ENCODE results near the gene PDE4A. TPM values are rescaled to one million over a fixed set of nuclear protein-coding genes. Genes with fewer than 3 reads are reported as not detected.
"Not testable (repeated sequence)": the region's sequence is repeated elsewhere in the genome, so short reads cannot be mapped to it uniquely, and the experiment has no call there.

The PDE4A gene
- total and polyA plus RNA-seq, 2 donors (not counting 3 experiments of a cell fraction or from before 2014, with no cell fraction given): 3.8 to 10.0 TPM

DNA sequence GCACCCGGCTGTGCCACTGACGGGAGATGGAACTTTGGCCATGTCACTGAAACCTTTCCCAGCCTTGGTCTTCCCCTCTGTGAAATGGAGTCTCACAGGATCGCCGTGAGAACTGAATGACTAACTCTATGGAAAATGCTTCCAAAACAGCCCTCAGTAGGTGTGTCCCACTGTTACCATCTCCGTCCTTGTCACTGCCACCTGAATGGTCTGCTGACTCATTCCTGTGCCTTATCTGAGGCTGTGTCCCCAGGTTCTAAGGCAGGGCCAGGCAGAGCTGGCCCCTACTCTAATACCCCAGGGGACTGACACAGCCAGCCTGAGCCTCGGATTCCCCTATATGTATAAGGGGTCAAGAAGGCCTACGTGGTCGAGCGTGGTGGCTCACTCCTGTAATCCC is 21.5 kb upstream of the PDE4A start:
- ChIA-PET CTCF (interaction anchor here (0.7 to 5.1 kb wide), 5 partner anchors 8 to 140 kb away, joined by 3 to 33 read pairs (median 6); no protein-coding TSS in a partner anchor), POLR2A (no interaction called here)
- H3K27ac ChIP-seq (ENCODE audit: insufficient read depth, low read depth, low read length): no peak overlapping the region
- no TSS peak for BruUV-seq (replicated peaks)
- H3K4me1 ChIP-seq (ENCODE audit: control insufficient read depth, extremely low read depth, insufficient read depth, low read length): peaks cover 11% of the 10 kb centered on the region
- peaks cover 13 to 25% of the 10 kb centered on the region in 2 experiments for H3K36me3 ChIP-seq (ENCODE audit: control insufficient read depth in 2 of 2, extremely low read depth in 1 of 2, insufficient read depth in 2 of 2, low read length in 2 of 2)
- H3K79me2 ChIP-seq (ENCODE audit: control insufficient read depth, insufficient read depth, low read length): peaks cover 66% of the 10 kb centered on the region
- no peak overlapping the region for H3K4me3 ChIP-seq (replicated peaks in 1 of 3; ENCODE audit: insufficient read depth in 1 of 3, low read depth in 1 of 3, low read length in 3 of 3)
- no peak overlapping the region for H3K4me2 ChIP-seq (ENCODE audit: insufficient read depth, low read length)
- TF ChIP-seq EZH2 (IDR thresholded peaks at IDR 0.05; ENCODE audit: borderline replicate concordance, low read depth, low read length, severe bottlenecking): no peak
- TF ChIP-seq, protein P1, sequence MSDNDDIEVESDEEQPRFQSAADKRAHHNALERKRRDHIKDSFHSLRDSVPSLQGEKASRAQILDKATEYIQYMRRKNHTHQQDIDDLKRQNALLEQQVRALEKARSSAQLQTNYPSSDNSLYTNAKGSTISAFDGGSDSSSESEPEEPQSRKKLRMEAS (IDR thresholded peaks at IDR 0.05; ENCODE audit: insufficient read depth, insufficient read length): no peak
- H3K27me3 ChIP-seq (ENCODE audit: control insufficient read depth in 2 of 2, insufficient read depth in 2 of 2, low read length in 2 of 2): no peaks in the 10 kb centered on the region
- no peak overlapping the region for H3K9ac ChIP-seq (replicated peaks; ENCODE audit: extremely low read depth, insufficient read depth, low read length)
- H3K9me1 ChIP-seq (replicated peaks; ENCODE audit: control insufficient read depth, extremely low read depth, insufficient read depth, low read length): no peaks in the 10 kb centered on the region
- H4K20me1 ChIP-seq (replicated peaks; ENCODE audit: control insufficient read depth, extremely low read depth, insufficient read depth, low read length): no peaks in the 10 kb centered on the region
- H3K9me3 ChIP-seq (replicated peaks; ENCODE audit: control insufficient read depth, insufficient read depth, low read length): no peaks in the 10 kb centered on the region
- no peak for DNase-seq (ENCODE audit: low read depth, low spot score)
- dilution Hi-C loops (cut with MboI; ENCODE audit: extremely low pct_ligation_motif_present, low sequenced_read_pairs) (no loop called here), intact Hi-C loops (cut with micrococcal nuclease) (no loop called here)
- no peak for FAIRE-seq
- no peak overlapping the region for H2AFZ ChIP-seq (ENCODE audit: low read depth, low read length)

DNA sequence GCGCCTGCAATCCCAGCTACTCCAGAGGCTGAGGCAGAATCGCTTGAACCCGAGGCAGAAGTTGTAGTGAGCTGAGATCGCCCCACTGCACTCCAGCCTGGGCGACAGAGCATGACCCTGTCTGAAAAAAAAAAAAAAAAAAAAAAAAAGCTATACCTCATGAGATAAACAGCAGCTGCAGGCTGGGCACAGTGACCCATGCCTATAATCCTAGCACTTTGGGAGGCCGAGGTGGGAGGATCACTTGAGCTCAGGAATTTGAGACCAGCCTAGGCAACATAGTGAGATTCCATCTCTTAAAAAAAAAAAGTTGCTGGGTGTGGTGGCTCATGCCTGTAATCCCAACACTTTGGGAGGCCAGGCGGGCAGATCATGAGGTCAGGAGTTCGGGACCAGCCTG is 21.0 kb upstream of the PDE4A start:
- Histone ChIP-seq H3K79me2 (ENCODE audit: control insufficient read depth, insufficient read depth, low read length) (peaks cover 66% of the 10 kb centered on the region), H3K4me1 (ENCODE audit: control insufficient read depth, extremely low read depth, insufficient read depth, low read length) (peaks cover 13% of the 10 kb centered on the region), H3K36me3 (ENCODE audit: control insufficient read depth in 2 of 2, extremely low read depth in 1 of 2, insufficient read depth in 2 of 2, low read length in 2 of 2) (peaks cover 13 to 23% of the 10 kb centered on the region in 2 experiments)
- H3K4me2 ChIP-seq (ENCODE audit: insufficient read depth, low read length); H2AFZ ChIP-seq (ENCODE audit: low read depth, low read length); H3K9me1 ChIP-seq (replicated peaks; ENCODE audit: control insufficient read depth, extremely low read depth, insufficient read depth, low read length); H3K27ac ChIP-seq (ENCODE audit: insufficient read depth, low read depth, low read length); dilution Hi-C loops (cut with MboI; ENCODE audit: extremely low pct_ligation_motif_present, low sequenced_read_pairs); FAIRE-seq; H3K27me3 ChIP-seq (ENCODE audit: control insufficient read depth in 2 of 2, insufficient read depth in 2 of 2, low read length in 2 of 2); intact Hi-C loops (cut with micrococcal nuclease); DNase-seq (ENCODE audit: low read depth, low spot score); H3K9ac ChIP-seq (replicated peaks; ENCODE audit: extremely low read depth, insufficient read depth, low read length); BruUV-seq (replicated peaks); H3K4me3 ChIP-seq (replicated peaks in 1 of 3; ENCODE audit: insufficient read depth in 1 of 3, low read depth in 1 of 3, low read length in 3 of 3); H3K9me3 ChIP-seq (replicated peaks; ENCODE audit: control insufficient read depth, insufficient read depth, low read length); H4K20me1 ChIP-seq (replicated peaks; ENCODE audit: control insufficient read depth, extremely low read depth, insufficient read depth, low read length): not testable (repeated sequence)
- ChIA-PET CTCF (interaction anchor here (0.7 to 5.1 kb wide), 6 partner anchors 7 to 140 kb away, joined by 3 to 35 read pairs (median 5); no protein-coding TSS in a partner anchor), POLR2A (interaction anchor here (0.6 kb wide), 1 partner anchor 437 kb away, joined by 3 read pairs; the partner anchor contains the start of gene TMED1)

Measured in endothelial cell of umbilical vein (primary cell).